ENCODE measurements around the gene ASPSCR1.

DNA sequence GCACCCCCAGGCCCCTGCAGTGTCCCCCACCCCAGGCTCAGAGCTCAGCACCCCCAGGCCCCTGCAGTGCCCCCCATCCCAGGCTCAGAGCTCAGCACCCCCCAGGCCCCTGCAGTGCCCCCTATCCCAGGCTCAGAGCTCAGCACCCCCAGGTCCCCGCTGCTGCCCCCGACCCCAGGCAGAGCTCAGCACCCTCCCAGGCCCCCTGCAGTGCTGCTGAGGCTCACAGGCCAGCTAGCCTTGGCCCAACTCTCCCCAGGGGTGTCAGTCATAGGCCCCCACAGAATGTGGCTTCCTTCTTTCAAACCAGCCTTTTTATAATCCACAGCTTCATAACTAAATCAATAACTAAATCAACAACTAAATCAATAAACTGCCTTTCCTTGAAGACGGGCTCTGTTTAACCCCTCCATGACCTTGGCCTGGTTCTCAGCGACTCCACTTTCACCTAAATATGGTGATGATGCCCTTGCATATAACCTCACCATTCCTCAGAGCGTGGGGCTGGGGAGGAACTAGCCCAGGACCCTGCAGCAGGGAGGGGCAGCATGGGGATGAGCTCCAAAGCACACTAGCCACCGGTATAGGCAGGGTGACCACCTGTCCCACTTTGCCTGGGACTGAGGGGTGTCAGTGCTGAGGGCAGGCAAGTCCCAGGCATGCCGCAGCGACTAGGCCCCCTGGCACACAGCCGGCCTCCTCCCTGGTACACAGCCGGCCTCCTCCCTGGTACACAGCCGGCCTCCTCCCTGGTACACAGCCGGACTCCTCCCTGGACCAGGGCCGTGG lies 21.5 kb upstream of the ASPSCR1 start:
- TF ChIP-seq MTA2 (IDR thresholded peaks at IDR 0.05; ENCODE audit: low read depth) (no peak), TFE3 (CRISPR knock-in tag; IDR thresholded peaks at IDR 0.05) (no peak), RBM22 (IDR thresholded peaks at IDR 0.05; ENCODE audit: low read depth, low read length, poor library complexity, severe bottlenecking) (no peak), NFIC (IDR thresholded peaks at IDR 0.05) (no peak), HINFP (tag; conservative IDR thresholded peaks at IDR 0.05; ENCODE audit: low read depth) (no peak), PTBP1 (IDR thresholded peaks at IDR 0.05; ENCODE audit: low read depth, low read length) (no peak), ZBTB7A (IDR thresholded peaks at IDR 0.05; ENCODE audit: borderline replicate concordance, control insufficient read depth, low read depth, low read length) (no peak), CTCF (IDR thresholded peaks at IDR 0.05 in 2 of 3, conservative IDR thresholded peaks at IDR 0.05 in 1 of 3; ENCODE audit: insufficient read depth in 2 of 3, low read depth in 1 of 3, low read length in 3 of 3) (no peak), KLF16 (IDR thresholded peaks at IDR 0.05) (no peak), MXI1 (IDR thresholded peaks at IDR 0.05; ENCODE audit: low read depth, low read length) (no peak), ETV6 (IDR thresholded peaks at IDR 0.05; ENCODE audit: borderline replicate concordance in 1 of 2, low read depth in 2 of 2, low read length in 1 of 2) (no peak), ETV6 (CRISPR knock-in tag; IDR thresholded peaks at IDR 0.05; ENCODE audit: borderline replicate concordance) (no peak), HDAC1 (IDR thresholded peaks at IDR 0.05) (no peak)
- TF ChIP-seq, protein P1, sequence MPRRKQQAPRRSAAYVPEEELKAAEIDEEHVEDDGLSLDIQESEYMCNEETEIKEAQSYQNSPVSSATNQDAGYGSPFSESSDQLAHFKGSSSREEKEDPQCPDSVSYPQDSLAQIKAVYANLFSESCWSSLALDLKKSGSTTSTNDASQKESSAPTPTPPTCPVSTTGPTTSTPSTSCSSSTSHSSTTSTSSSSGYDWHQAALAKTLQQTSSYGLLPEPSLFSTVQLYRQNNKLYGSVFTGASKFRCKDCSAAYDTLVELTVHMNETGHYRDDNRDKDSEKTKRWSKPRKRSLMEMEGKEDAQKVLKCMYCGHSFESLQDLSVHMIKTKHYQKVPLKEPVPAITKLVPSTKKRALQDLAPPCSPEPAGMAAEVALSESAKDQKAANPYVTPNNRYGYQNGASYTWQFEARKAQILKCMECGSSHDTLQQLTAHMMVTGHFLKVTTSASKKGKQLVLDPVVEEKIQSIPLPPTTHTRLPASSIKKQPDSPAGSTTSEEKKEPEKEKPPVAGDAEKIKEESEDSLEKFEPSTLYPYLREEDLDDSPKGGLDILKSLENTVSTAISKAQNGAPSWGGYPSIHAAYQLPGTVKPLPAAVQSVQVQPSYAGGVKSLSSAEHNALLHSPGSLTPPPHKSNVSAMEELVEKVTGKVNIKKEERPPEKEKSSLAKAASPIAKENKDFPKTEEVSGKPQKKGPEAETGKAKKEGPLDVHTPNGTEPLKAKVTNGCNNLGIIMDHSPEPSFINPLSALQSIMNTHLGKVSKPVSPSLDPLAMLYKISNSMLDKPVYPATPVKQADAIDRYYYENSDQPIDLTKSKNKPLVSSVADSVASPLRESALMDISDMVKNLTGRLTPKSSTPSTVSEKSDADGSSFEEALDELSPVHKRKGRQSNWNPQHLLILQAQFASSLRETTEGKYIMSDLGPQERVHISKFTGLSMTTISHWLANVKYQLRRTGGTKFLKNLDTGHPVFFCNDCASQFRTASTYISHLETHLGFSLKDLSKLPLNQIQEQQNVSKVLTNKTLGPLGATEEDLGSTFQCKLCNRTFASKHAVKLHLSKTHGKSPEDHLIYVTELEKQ (CRISPR knock-in tag; IDR thresholded peaks at IDR 0.05) = no peak

All from K562 (cell line).